GM23248 (cell line): Measurements from ENCODE around the gene DARS2.

Experiments used
- EZH2 ChIP-seq: fragments of 200-600 bp; sonication (generic); IDR thresholded peaks from 2 replicates; pipeline ENCODE4 v1.6.1; 2018; ENCODE audit warnings: antibody characterized with exemption, mild to moderate bottlenecking; ENCODE audit not compliant: insufficient read depth, poor library complexity, severe bottlenecking
- EZH2phosphoT487 ChIP-seq: fragments of 200-600 bp; sonication (generic); IDR thresholded peaks from 2 replicates; pipeline ENCODE4 v1.6.1; 2018; ENCODE audit warnings: antibody characterized with exemption, moderate library complexity, mild to moderate bottlenecking, low read depth; ENCODE audit not compliant: insufficient read depth

GRCh38 chr1:173853074-173853473, 28.6 kb downstream of the DARS2 start:
- no peak for TF ChIP-seq EZH2phosphoT487
- TF ChIP-seq EZH2 = no peak
